GM18505 (cell line): ENCODE data around the gene ZNF787.
A peak's percentile ranks its signal among the peaks of the same experiment; 100 is the strongest.

Source experiments
- ATAC-seq: cut with Tn5 transposase; IDR thresholded peaks from one replicate; pipeline ENCODE4 v1.9.1; 2021; ENCODE audit not compliant: unreplicated experiment
- POLR2A ChIP-seq: IDR thresholded peaks from 4 replicates; pipeline ENCODE4 v1.6.1; 2011; ENCODE audit warnings: borderline replicate concordance; ENCODE audit not compliant: insufficient read depth, insufficient read length; ENCODE audit errors: extremely low read depth

ZNF787 gene

GRCh38 chr19:56066152-56067023 lies 54.7 kb downstream of the ZNF787 start:
- TF ChIP-seq POLR2A, result no peak
- peak; percentile 62 for ATAC-seq

- no peak for ATAC-seq
- TF ChIP-seq POLR2A, result no peak
These were observed 67.5 kb downstream of the ZNF787 start for GRCh38 chr19:56053596-56053995.
